ENCODE results near the gene P2RY14. TPM values are rescaled to one million over a fixed set of nuclear protein-coding genes. Genes with fewer than 3 reads are reported as not detected.
A peak's percentile ranks its signal among the peaks of the same experiment; 100 is the strongest.

The P2RY14 gene
- total RNA-seq: 10 to 100 TPM in 3 of 5 donors, 1 to 10 TPM in 2; 1.7 to 43.2 (median 11.6) TPM
- polyA plus RNA-seq: 1 to 10 TPM; 4.8 to 8.6 (median 8.6) TPM
- long read RNA-seq, donor 1: 0 reads
- long read RNA-seq, donor 2: 0 reads
- long read RNA-seq, donor 3, partial matches to known transcripts: 0 of 1 reads
- long read RNA-seq, donor 3, other reads (novel, unspliced or antisense): 0 of 1 reads
- long read RNA-seq, donor 4: 0 reads
- long read RNA-seq, donor 5: 0 reads
- long read RNA-seq, donor 6: 0 reads
- long read RNA-seq, donor 7, partial matches to known transcripts: 0 of 1 reads
- long read RNA-seq, donor 7, other reads (novel, unspliced or antisense): 0 of 1 reads
- long read RNA-seq, donor 8, partial matches to known transcripts: 0 of 1 reads
- long read RNA-seq, donor 8, other reads (novel, unspliced or antisense): 0 of 1 reads
- long read RNA-seq, donor 9: 0 reads
- long read RNA-seq, donor 10: 0 reads

DNA sequence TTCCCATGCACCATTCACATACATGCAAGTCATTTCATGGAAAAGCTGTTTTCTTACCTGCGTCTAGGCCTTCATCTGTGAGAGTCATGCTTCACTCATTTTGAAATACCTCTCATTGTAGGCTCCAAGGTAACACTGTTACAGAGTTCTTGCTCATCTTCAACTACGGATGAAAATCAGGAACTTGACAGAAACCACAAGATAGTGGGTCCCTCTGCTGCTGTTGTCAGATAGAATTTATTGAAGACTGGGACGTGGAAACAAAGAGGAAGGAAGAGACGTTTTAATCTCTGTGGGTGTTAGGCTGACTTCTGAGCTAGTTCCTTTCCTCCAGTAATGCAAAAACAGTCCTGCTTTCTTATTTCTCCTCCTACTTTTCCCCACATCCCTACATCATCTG is at the start of gene P2RY14:
P2RY14 (minus strand) TSS at position 313 of the 400 bp plus-strand sequence. CDS start 64,226 bp downstream, outside the sequence.
- 39 to 60% (median 48%) methylated on average over 4 of the region's 4 CpGs for WGBS, 5 donors
- no peaks in the 10 kb centered on the region for H3K36me3 ChIP-seq
- peaks cover 0 to 37% (median 7%) of the 10 kb centered on the region in 4 donors for H3K4me1 ChIP-seq
- H3K27ac ChIP-seq: peak within 1 kb of the TSS in 4 of 5 donors; percentile 52 to 76 (median 68)
- TF ChIP-seq POLR2A (IDR thresholded peaks at IDR 0.05) (no peak), POLR2AphosphoS5 (IDR thresholded peaks at IDR 0.05) (no peak), EP300 (IDR thresholded peaks at IDR 0.05) (no peak)
- TF ChIP-seq, protein P1, sequence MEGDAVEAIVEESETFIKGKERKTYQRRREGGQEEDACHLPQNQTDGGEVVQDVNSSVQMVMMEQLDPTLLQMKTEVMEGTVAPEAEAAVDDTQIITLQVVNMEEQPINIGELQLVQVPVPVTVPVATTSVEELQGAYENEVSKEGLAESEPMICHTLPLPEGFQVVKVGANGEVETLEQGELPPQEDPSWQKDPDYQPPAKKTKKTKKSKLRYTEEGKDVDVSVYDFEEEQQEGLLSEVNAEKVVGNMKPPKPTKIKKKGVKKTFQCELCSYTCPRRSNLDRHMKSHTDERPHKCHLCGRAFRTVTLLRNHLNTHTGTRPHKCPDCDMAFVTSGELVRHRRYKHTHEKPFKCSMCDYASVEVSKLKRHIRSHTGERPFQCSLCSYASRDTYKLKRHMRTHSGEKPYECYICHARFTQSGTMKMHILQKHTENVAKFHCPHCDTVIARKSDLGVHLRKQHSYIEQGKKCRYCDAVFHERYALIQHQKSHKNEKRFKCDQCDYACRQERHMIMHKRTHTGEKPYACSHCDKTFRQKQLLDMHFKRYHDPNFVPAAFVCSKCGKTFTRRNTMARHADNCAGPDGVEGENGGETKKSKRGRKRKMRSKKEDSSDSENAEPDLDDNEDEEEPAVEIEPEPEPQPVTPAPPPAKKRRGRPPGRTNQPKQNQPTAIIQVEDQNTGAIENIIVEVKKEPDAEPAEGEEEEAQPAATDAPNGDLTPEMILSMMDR (IDR thresholded peaks at IDR 0.05): no peak
- H3K4me3 ChIP-seq: peak within 1 kb of the TSS; percentile 18 to 34 (median 29)
- no peak for DNase-seq
- H3K9me3 ChIP-seq: no peaks in the 10 kb centered on the region
- H3K27me3 ChIP-seq: no peaks in the 10 kb centered on the region
- intact Hi-C loops (cut with DNase I; ENCODE audit: low total_unique reads): no loop called here

DNA sequence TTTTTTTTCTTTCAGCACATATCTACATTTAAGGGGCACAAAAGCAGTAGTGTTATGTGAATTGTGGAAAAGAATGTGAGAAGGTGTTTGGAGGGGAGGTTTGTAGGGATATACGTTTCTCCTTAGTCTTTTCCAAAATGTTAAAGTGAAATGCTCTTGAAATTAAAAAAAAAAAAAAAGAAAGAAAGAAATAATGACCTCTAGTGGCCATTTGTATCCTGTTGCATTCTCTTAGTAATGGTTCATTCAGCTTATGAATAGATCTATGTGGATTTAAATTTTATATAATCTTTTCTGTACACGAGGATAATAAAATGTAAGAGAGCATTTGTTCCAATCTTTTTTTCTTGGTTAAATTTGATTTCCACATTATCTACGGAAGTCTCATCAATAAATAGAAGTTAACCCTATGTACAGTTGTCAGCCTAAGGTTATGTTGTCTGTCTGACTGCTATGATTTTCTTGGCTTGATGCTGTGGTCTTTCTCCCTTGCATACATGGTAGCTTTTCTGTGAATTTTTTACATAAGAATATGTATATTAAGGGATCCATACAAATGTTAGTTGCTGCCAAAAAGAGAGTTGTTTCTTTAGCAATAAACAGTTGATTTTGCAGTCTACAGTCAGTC is 49.3 kb upstream of the P2RY14 start:
- intact Hi-C loops (cut with DNase I; ENCODE audit: low total_unique reads): no loop called here
- peak overlapping the region in 2 of 5 donors; percentile 29 to 63 for H3K27ac ChIP-seq

DNA sequence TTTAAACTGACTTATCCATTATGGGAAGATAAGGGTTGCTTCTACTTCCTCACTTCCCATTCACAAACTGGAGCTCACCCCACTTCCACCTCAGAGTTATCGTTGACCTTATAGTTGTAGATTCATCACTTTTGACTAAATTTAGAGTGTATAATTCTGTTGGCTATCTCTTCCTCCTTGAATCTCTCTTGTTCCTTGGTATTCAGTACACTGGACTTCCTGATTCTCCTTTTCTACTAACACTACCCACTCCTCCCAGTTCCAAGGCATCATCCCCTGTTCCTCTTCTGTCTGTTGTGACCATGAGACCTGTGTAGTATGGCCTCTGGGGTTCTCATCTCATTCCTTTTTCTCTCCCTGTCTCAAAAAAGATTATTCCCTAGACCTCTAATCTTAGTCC is 44.2 kb upstream of the P2RY14 start:
- Histone ChIP-seq H3K9me3 (no peaks in the 10 kb centered on the region), H3K27me3 (no peaks in the 10 kb centered on the region), H3K27ac (no peak overlapping the region), H3K4me3 (no peak overlapping the region), H3K36me3 (no peaks in the 10 kb centered on the region), H3K4me1 (no peaks in the 10 kb centered on the region)
- no peak for DNase-seq
- intact Hi-C loops (cut with DNase I; ENCODE audit: low total_unique reads): no loop called here
- WGBS, 5 donors: 88 to 100% (median 94%) methylated on average over 1 of the region's 1 CpG
- no peak for TF ChIP-seq EP300 (IDR thresholded peaks at IDR 0.05)
- TF ChIP-seq POLR2AphosphoS5 (IDR thresholded peaks at IDR 0.05): no peak
- TF ChIP-seq, protein P1 (IDR thresholded peaks at IDR 0.05): no peak
- no peak for TF ChIP-seq POLR2A (IDR thresholded peaks at IDR 0.05)

More for the DNA sequence above, 49.3 kb upstream of the P2RY14 start:
- no peaks in the 10 kb centered on the region for H3K9me3 ChIP-seq
- DNase-seq: peak in 1 of 2 donors; percentile 19
- H3K4me3 ChIP-seq: peak overlapping the region in 2 of 4 donors; percentile 21 to 30
- no peaks in the 10 kb centered on the region for H3K27me3 ChIP-seq
- TF ChIP-seq, protein P1 (IDR thresholded peaks at IDR 0.05): peak in 5 of 7 experiments; percentile 11 to 70 (median 54)
- no peak for TF ChIP-seq POLR2A (IDR thresholded peaks at IDR 0.05)
- no peaks in the 10 kb centered on the region for H3K36me3 ChIP-seq
- 9 to 14% (median 13%) methylated on average over 3 of the region's 3 CpGs for WGBS, 5 donors
- peaks cover 0 to 17% (median 0%) of the 10 kb centered on the region in 4 donors for H3K4me1 ChIP-seq

DNA sequence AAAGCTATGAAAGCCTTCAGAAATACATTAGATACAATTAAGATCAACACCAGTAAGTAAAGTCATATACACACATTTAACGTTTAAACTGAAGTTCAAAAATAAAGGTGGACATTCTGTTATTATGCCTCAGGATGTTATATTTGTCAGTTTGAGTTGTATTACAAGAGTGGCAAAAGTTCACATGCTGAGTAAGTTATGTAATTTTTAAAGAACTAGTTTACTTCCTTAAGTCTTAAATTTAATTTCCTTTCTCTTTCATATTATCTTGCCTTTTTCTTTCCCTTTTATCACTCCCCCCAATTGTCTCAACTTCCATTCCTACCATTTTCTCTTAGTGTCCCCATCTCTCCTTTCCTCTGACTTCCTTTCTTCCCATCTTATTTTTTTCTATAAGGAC is 43.2 kb upstream of the P2RY14 start:
- Histone ChIP-seq H3K36me3 (no peaks in the 10 kb centered on the region), H3K27ac (no peak overlapping the region), H3K4me1 (no peaks in the 10 kb centered on the region), H3K9me3 (no peaks in the 10 kb centered on the region), H3K27me3 (no peaks in the 10 kb centered on the region), H3K4me3 (no peak overlapping the region)
- no peak for DNase-seq
- TF ChIP-seq POLR2AphosphoS5 (IDR thresholded peaks at IDR 0.05): no peak
- WGBS, 5 donors: 51 to 62% (median 55%) methylated on average over 1 of the region's 1 CpG
- intact Hi-C loops (cut with DNase I; ENCODE audit: low total_unique reads): no loop called here

Measured in stomach (tissue), 19 donors.